BE2C (cell line): ENCODE measurements around the gene CXCR6.
A peak's percentile ranks its signal among the peaks of the same experiment; 100 is the strongest.

Source experiments
- DNase-seq: peaks from one replicate; pipeline ENCODE4 v3.0.0-alpha.2; 2020
- H3K27me3 ChIP-seq: fragments of 250-450 bp; sonication (Bioruptor Pico); 2 replicates; pipeline ENCODE4 v1.5.1; 2020; ENCODE audit warnings: mild to moderate bottlenecking
- H3K36me3 ChIP-seq: fragments of 250-450 bp; sonication (Bioruptor Pico); 2 replicates; pipeline ENCODE4 v1.5.1; 2020; ENCODE audit warnings: mild to moderate bottlenecking
- H3K4me1 ChIP-seq: fragments of 250-450 bp; sonication (Bioruptor Pico); 2 replicates; pipeline ENCODE4 v1.5.1; 2020
- H3K4me3 ChIP-seq: 2 replicates; pipeline ENCODE4 v1.5.1; 2011; ENCODE audit warnings: low read depth, low read length
- H3K9me3 ChIP-seq: fragments of 250-450 bp; sonication (Bioruptor Pico); 2 replicates; pipeline ENCODE4 v1.5.1; 2020
- TF ChIP-seq, protein P1 (sequence below): IDR thresholded peaks from 2 replicates; pipeline ENCODE4 v1.5.1; 2012; ENCODE audit warnings: mild to moderate bottlenecking, low read depth, low read length

CXCR6 gene

DNA sequence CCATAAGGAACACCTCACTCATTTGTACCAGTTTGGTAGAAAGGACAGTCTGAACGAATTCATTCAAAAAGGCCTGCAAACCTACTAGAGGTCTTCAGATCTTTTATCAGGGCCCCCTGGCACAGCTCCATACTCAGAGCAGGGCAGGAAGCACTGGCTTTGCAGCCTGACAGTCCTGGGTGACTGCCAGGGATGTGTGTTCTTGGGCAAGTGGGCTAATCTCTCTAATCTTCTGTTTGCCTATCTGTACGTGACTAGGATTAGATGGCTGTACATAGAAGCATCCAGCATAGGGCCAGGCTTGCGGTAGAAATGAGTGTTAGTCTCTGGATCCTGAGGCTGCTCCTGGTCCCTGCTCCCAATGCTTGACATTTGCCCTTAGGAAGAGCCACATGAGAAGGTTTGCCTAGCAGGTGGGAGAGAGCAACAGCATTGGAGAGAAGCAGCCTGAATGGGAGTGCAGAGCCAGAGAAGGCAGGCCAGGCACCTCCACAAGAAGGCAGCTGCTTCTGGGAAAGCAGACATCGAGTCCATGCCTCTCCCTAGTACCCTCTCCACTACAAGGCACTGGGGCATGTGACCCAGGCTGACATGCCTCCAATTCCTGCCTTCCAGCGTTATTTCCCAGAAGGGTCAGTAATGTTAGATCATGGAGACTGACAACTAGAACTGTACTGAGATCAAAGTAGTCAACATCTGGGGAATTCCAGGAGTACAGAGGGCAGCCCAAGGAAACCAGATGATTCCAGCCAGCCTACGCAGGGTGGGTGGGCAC lies 1.0 kb upstream of the CXCR6 start:
- Histone ChIP-seq H3K27me3 (no peaks in the 10 kb centered on the region), H3K4me3 (no peak overlapping the region), H3K4me1 (no peaks in the 10 kb centered on the region), H3K36me3 (no peaks in the 10 kb centered on the region), H3K9me3 (no peaks in the 10 kb centered on the region)
- DNase-seq, result peak; percentile 52
- TF ChIP-seq, protein P1, sequence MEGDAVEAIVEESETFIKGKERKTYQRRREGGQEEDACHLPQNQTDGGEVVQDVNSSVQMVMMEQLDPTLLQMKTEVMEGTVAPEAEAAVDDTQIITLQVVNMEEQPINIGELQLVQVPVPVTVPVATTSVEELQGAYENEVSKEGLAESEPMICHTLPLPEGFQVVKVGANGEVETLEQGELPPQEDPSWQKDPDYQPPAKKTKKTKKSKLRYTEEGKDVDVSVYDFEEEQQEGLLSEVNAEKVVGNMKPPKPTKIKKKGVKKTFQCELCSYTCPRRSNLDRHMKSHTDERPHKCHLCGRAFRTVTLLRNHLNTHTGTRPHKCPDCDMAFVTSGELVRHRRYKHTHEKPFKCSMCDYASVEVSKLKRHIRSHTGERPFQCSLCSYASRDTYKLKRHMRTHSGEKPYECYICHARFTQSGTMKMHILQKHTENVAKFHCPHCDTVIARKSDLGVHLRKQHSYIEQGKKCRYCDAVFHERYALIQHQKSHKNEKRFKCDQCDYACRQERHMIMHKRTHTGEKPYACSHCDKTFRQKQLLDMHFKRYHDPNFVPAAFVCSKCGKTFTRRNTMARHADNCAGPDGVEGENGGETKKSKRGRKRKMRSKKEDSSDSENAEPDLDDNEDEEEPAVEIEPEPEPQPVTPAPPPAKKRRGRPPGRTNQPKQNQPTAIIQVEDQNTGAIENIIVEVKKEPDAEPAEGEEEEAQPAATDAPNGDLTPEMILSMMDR, result no peak

DNA sequence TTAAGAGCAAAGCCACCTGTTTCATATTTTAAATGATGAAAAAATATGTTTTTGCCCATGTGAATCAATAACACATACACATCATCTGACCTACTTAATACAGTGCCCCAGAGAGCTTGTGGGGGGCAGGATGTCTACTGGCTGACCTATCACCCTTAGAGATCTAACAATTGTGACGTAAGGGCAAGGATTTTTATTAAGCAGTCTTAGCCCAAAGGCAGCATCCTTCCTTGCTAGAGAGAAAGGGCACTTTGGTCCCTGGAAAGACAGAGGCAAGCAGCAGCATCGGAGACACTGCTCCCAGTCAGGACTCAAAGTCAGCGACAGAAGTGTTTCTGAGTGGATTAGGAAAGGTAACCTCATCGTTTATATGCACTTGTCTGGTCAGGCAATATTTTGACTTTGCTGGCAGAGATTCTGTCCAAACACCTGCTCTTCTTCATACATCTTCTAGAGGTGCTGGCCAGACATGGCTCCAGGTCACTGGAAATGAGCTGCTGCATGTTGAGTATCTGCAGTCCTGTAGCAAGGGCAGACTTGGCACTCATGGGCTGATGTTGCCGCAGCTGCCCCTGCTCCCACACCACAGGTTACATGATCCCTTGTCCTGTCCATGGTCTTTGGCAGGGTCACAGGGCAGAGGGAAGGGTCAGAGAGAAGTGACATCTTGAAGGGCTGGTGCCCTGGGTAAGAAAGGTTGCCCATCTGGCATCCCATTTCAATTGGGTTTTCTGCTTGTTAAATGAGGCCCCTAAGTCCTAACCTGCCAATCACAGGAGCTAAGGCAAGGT lies 1.8 kb downstream of the CXCR6 start:
- Histone ChIP-seq H3K27me3 (no peaks in the 10 kb centered on the region), H3K9me3 (no peaks in the 10 kb centered on the region), H3K4me1 (no peaks in the 10 kb centered on the region), H3K4me3 (no peak overlapping the region), H3K36me3 (no peaks in the 10 kb centered on the region)
- no peak for DNase-seq
- TF ChIP-seq, protein P1, result no peak

DNA sequence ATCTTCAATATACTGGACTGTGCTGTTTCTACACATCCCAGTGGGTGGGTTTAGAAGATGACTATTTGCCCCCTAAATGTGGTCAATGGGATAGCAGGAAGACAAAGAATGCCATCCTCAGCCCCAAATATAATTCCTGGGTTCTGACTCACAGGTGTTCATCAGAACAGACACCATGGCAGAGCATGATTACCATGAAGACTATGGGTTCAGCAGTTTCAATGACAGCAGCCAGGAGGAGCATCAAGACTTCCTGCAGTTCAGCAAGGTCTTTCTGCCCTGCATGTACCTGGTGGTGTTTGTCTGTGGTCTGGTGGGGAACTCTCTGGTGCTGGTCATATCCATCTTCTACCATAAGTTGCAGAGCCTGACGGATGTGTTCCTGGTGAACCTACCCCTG lies 3.0 kb downstream of the CXCR6 start:
- TF ChIP-seq, protein P1, result no peak
- no peaks in the 10 kb centered on the region for H3K4me1 ChIP-seq
- H3K36me3 ChIP-seq, result no peaks in the 10 kb centered on the region
- DNase-seq, result no peak
- H3K9me3 ChIP-seq, result no peaks in the 10 kb centered on the region
- H3K4me3 ChIP-seq, result no peak overlapping the region
- no peaks in the 10 kb centered on the region for H3K27me3 ChIP-seq

DNA sequence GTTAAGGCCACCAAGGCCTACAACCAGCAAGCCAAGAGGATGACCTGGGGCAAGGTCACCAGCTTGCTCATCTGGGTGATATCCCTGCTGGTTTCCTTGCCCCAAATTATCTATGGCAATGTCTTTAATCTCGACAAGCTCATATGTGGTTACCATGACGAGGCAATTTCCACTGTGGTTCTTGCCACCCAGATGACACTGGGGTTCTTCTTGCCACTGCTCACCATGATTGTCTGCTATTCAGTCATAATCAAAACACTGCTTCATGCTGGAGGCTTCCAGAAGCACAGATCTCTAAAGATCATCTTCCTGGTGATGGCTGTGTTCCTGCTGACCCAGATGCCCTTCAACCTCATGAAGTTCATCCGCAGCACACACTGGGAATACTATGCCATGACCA lies 3.6 kb downstream of the CXCR6 start:
- TF ChIP-seq, protein P1, result no peak
- Histone ChIP-seq H3K4me1 (no peaks in the 10 kb centered on the region), H3K36me3 (no peaks in the 10 kb centered on the region), H3K4me3 (no peak overlapping the region), H3K9me3 (no peaks in the 10 kb centered on the region), H3K27me3 (no peaks in the 10 kb centered on the region)
- no peak for DNase-seq

DNA sequence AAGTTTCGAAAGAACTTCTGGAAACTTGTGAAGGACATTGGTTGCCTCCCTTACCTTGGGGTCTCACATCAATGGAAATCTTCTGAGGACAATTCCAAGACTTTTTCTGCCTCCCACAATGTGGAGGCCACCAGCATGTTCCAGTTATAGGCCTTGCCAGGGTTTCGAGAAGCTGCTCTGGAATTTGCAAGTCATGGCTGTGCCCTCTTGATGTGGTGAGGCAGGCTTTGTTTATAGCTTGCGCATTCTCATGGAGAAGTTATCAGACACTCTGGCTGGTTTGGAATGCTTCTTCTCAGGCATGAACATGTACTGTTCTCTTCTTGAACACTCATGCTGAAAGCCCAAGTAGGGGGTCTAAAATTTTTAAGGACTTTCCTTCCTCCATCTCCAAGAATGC lies 4.1 kb downstream of the CXCR6 start:
- no peaks in the 10 kb centered on the region for H3K36me3 ChIP-seq
- H3K4me3 ChIP-seq, result no peak overlapping the region
- no peaks in the 10 kb centered on the region for H3K4me1 ChIP-seq
- DNase-seq, result no peak
- no peaks in the 10 kb centered on the region for H3K27me3 ChIP-seq
- TF ChIP-seq, protein P1, result no peak
- no peaks in the 10 kb centered on the region for H3K9me3 ChIP-seq

DNA sequence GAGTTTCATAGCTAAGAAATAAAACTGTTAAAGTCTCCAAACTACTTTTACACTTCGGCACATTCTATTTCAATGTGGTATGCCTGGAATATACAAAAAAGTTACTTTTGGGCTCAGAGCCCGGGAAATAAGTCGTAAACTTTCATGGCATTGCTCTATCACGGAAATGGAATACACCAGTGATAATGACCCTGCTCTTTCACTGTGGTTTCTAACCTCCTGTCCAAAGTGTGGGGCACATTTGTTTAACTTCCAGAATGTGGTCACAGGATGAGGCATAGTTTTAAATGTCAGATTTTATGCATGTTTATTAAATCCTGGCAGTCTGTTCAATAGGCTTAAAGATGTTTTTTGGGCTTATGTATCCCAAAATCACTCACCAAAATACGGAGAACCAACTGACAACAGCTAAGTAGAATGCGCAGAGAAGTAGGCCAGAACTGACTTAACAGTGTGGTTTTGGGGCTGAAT lies 5.1 kb downstream of the CXCR6 start:
- H3K4me1 ChIP-seq, result no peaks in the 10 kb centered on the region
- no peaks in the 10 kb centered on the region for H3K9me3 ChIP-seq
- DNase-seq, result no peak
- H3K36me3 ChIP-seq, result no peaks in the 10 kb centered on the region
- TF ChIP-seq, protein P1, result no peak
- H3K27me3 ChIP-seq, result no peaks in the 10 kb centered on the region
- H3K4me3 ChIP-seq, result no peak overlapping the region
